Sigmoid colon (tissue), 4 donors: ENCODE results near the gene RPA3.

Source experiments
- EP300 ChIP-seq, 4 donors: sonication (generic); formaldehyde crosslinking; IDR thresholded peaks; one replicate each; pipeline ENCODE4 v1.6.1; 2017; ENCODE audit warnings: antibody characterized with exemption in 4 of 4
- POLR2A ChIP-seq, 2 donors: fragments of 450-650 bp; IDR thresholded peaks; one replicate each; pipeline ENCODE4 v1.6.1; 2016; ENCODE audit warnings: antibody characterized with exemption in 2 of 2, mild to moderate bottlenecking in 2 of 2, moderate library complexity in 2 of 2

DNA sequence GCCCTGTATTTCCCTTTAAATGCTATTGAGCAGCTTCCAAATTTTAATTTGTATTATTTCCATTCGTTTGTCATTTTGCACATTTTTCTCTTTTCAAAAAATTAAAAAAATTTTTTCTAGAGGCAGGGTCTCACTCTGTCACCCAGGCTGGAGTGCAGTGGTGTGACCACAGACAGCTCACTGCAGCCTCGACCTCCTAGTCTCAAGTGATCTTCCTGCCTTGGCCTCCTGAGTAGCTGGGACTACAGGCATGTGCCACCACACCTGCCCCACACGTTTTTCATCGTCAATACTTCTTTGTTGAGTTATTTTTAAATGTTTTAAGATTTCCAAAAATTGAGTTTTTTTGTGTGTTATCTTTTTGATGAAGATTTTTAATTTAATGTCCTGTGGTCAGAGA, 4.7 kb downstream of the RPA3 start:
- TF ChIP-seq POLR2A (IDR thresholded peaks at IDR 0.05) (no peak), EP300 (IDR thresholded peaks at IDR 0.05) (no peak)
